Measurements from ENCODE around the gene ACLY.
"Not testable (repeated sequence)": the region's sequence is repeated elsewhere in the genome, so short reads cannot be mapped to it uniquely, and the experiment has no call there.

Gene ACLY

DNA sequence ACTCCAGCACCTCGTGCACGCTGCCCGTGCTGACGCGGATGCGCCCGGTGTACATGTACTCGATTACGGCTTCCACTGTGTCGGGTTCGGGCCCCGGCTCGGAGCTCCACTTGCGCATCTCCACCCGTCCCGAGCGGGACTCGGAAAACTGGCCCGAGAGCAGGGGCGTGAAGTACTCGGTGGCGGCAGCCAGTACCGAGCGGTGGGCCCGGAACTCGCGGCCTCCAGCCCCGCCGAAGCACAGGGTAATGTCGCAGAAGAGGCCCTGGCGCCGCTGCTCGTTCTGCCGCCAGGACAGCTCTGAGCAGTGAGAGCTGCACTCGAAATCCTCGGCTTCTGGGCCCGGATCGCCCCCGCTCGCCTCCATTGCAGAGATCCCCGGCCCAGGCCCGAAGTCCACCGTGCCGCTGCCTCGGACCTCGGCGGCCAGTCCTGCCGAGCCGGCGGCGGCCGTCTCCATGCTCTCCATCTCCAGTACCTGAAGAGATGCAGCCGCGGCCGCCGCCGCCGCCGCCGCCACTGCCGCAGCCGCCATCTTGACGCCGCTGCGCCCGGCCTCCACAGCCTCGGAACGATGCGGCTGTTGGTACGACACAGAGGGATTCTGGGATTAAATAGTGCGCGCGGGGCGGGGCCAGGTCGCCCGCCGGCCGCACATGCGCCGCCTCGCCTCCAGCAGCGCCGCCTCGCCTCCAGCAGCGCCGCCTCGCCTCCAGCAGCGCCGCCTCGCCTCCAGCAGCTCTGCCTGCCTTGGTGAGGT is 53.7 kb downstream of the ACLY start, which contains the start of gene KLHL11:
TSS of gene KLHL11 (minus strand) at position 588 of the 760 bp plus-strand sequence. CDS start at position 535, 53 bp downstream.
- peaks cover under 1% of the 10 kb centered on the region for H3K36me3 ChIP-seq (ENCODE audit: control insufficient read depth, insufficient read depth, low read length)
- TF ChIP-seq, protein P1, sequence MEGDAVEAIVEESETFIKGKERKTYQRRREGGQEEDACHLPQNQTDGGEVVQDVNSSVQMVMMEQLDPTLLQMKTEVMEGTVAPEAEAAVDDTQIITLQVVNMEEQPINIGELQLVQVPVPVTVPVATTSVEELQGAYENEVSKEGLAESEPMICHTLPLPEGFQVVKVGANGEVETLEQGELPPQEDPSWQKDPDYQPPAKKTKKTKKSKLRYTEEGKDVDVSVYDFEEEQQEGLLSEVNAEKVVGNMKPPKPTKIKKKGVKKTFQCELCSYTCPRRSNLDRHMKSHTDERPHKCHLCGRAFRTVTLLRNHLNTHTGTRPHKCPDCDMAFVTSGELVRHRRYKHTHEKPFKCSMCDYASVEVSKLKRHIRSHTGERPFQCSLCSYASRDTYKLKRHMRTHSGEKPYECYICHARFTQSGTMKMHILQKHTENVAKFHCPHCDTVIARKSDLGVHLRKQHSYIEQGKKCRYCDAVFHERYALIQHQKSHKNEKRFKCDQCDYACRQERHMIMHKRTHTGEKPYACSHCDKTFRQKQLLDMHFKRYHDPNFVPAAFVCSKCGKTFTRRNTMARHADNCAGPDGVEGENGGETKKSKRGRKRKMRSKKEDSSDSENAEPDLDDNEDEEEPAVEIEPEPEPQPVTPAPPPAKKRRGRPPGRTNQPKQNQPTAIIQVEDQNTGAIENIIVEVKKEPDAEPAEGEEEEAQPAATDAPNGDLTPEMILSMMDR (IDR thresholded peaks at IDR 0.05; ENCODE audit: insufficient read depth, low read length, poor library complexity, severe bottlenecking): no peak
- peak within 1 kb of the TSS; percentile 98 for H3K4me3 ChIP-seq (replicated peaks; ENCODE audit: low read depth, low read length)
- H3K27me3 ChIP-seq (replicated peaks; ENCODE audit: control insufficient read depth, insufficient read depth, low read length): no peaks in the 10 kb centered on the region
- peak; percentile 93 for DNase-seq (ENCODE audit: extremely low read depth, insufficient read length)

DNA sequence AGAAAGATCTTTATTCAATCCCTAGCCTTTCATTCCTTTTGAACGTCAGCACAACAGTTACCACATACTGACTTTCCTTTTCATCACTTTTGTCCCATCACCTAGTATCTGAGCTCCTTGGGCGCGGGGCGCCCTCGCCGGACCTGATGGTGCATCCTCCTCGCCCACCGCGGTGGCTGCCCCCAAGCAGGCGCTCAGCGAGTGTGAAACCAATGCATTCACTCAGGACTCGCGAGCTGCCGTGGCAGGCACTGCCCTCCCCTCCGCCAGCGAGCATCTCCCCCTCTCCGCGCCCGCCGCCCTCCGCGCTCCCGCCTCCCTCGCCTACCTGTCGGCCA is 54.3 kb downstream of the ACLY start:
- TF ChIP-seq, protein P1 (IDR thresholded peaks at IDR 0.05; ENCODE audit: insufficient read depth, low read length, poor library complexity, severe bottlenecking): no peak
- no peaks in the 10 kb centered on the region for H3K27me3 ChIP-seq (replicated peaks; ENCODE audit: control insufficient read depth, insufficient read depth, low read length)
- no peaks in the 10 kb centered on the region; the same call in none of the 2 replicates for H3K36me3 ChIP-seq (ENCODE audit: control insufficient read depth, insufficient read depth, low read length)
- DNase-seq (ENCODE audit: extremely low read depth, insufficient read length): peak; percentile 76
- peak overlapping the region; percentile 98 for H3K4me3 ChIP-seq (replicated peaks; ENCODE audit: low read depth, low read length)

DNA sequence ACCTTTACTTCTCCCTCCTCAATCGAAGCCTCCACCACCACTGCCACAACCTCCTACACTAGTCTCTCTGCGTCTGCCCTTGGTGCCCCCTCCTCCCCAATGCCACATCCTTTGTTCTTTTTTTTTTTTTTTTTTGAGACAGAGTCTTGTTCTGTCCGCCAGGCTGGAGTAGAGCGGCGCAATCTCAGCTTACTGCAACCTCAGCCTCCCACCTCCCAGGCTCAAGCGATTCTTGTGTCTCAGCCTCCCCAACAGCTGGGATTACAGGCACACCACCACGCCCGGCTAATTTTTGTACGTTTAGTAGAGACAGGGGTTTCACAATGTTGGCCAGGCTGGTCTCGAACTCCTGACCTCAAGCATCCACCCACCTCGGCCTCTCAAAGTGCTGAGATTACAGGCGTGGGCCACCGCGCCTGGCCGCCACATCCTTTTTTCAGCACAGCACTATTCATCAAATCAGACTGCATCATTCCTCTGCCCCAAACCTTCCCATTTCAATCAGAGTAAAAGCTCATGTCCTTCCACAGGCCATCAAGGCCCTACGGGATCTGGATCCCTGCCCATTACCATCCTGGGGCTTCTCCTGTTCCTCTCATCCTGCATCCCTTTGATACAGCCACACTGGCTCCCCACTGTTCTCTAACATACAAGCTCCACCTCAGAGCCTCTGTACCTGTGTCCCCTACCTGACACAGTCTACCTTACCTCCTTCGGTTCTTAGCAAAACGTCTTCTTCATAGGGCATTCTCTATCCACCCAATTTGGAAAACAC is 55.5 kb downstream of the ACLY start:
- Histone ChIP-seq H3K36me3 (ENCODE audit: control insufficient read depth, insufficient read depth, low read length) (no peaks in the 10 kb centered on the region; the same call in 1 of the 2 replicates), H3K4me3 (replicated peaks; ENCODE audit: low read depth, low read length) (peak overlapping the region; percentile 98; the same call in 1 of the 2 replicates), H3K27me3 (replicated peaks; ENCODE audit: control insufficient read depth, insufficient read depth, low read length) (no peaks in the 10 kb centered on the region)
- DNase-seq (ENCODE audit: extremely low read depth, insufficient read length): no peak
- TF ChIP-seq, protein P1 (IDR thresholded peaks at IDR 0.05; ENCODE audit: insufficient read depth, low read length, poor library complexity, severe bottlenecking): no peak

DNA sequence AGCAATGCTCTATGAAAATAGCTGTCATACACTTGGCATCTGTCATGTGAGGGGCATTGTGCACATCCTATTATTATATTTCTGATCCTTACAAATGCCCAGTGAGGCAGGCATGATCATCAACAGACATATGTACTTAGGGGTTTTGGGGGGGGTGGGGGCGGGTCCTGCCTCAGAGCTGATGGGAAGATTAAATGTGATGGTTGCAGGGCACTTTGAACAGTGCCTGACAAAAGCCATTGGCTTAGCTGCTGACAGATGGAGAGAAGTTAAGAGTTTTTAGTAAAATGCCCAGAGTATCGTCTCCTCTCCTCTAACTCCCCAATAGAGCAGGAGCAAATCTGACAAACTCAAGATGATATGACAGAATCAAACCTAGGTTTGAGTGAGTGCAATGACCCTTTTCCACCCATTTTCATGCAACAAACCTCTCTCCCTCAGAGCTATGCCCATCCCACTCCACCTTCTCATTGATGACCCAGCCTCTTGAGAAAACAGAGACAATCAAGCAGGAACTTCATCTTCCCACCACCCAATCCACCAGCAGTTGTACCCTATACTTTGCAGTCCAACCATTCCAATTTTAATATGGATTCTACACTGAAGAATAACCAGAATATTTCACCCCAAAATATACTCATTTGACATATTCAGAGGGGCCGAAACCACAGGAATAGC is 58.4 kb downstream of the ACLY start:
- no peak for DNase-seq (ENCODE audit: extremely low read depth, insufficient read length)
- Histone ChIP-seq H3K27me3 (replicated peaks; ENCODE audit: control insufficient read depth, insufficient read depth, low read length) (no peaks in the 10 kb centered on the region), H3K4me3 (replicated peaks; ENCODE audit: low read depth, low read length) (no peak overlapping the region), H3K36me3 (ENCODE audit: control insufficient read depth, insufficient read depth, low read length) (no peaks in the 10 kb centered on the region; the same call in 1 of the 2 replicates)
- TF ChIP-seq, protein P1 (IDR thresholded peaks at IDR 0.05; ENCODE audit: insufficient read depth, low read length, poor library complexity, severe bottlenecking): no peak

DNA sequence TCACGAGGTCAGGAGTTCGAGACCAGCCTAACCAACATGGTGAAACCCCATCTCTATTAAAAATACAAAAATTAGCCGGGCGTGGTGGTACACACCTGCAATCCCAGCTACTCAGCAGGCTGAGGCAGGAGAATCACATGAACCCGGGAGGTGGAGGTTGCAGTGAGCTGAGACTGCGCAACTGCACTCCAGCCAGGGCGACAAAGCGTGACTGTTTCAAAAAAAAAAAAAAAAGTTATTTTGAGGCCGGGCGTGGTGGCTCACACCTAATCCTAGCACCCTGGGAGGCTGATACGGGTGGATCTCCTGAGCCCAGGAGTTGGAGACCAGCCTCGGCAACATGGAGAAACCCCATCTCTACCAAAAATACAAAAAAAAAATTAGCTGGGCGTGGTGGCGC is 67.4 kb downstream of the ACLY start:
- DNase-seq (ENCODE audit: extremely low read depth, insufficient read length); H3K27me3 ChIP-seq (replicated peaks; ENCODE audit: control insufficient read depth, insufficient read depth, low read length); H3K36me3 ChIP-seq (ENCODE audit: control insufficient read depth, insufficient read depth, low read length); H3K4me3 ChIP-seq (replicated peaks; ENCODE audit: low read depth, low read length): not testable (repeated sequence)

Measured in GM06990 (cell line).